8988T (cell line): ENCODE data around the gene SMARCA2.

Source experiments
- DNase-seq: peaks from one replicate; pipeline ENCODE4 v3.0.0; 2011

Gene SMARCA2

DNA sequence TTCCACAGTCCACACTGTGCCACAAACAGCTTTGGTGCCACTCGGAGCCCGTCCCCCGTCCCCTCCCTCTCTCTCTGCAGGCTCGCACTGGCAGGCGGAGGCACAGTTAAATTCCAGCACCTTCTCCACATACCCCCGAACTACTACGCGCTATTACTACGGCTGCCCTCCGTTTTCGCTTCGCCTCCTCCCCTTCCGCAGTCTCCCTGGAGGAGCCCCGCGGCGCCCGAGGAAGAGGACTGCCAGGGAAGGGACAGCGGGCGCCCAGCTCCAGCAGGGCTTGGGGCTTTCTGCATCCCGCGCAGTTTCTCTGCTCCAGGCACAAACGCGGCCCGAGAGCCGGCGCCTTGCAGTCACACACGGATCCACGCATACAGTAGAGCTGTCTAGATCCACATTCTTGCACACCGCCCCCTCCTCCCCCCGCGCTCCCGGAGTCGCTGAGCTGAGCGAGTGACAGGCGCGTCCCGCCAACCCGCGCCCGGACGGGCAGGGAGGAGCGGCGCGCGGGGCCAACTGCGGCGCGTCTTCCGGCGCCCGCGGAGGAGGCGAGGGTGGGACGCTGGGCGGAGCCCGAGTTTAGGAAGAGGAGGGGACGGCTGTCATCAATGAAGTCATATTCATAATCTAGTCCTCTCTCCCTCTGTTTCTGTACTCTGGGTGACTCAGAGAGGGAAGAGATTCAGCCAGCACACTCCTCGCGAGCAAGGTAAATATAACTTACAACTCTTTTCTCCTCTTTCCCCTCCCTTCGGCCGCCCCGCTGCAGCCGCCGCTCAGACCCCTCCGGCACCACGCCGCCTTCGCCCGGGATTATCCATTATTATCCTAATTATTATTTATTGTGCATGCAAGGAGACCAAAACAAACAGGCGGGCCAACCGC is at the start of gene SMARCA2:
TSS of gene SMARCA2 (plus strand) at position 652 of the 885 bp plus-strand sequence. CDS start 13,676 bp downstream, outside the sequence.
- peak; percentile 78 for DNase-seq

DNA sequence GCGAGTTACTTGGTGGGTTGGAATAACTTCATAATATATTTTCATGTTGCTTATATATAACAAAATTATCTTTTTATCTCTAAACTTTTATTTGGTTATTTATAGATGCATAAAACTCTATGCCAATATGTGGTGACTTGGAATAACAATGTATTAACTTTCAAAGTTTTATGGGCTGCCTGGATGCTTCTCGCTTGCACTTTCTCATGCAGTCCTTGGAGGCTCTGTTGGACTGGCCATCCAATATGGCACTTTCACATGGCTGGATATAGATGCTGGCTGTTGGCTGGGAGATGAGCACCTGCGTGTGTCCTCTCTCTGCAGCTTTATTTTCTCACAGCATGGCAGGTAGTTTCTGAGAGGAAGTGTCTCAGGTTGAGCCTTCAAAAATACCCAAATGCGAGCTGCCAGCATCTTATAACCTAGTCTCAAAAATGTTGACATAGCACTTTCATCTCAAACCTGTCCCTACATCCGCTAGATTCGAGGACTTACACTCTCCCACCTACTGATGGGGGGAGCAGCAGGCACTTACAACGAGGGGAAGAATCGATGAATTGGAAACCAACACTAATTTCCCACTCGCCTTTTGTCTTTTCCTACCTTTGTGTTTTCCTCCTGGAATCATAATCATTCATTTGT is 48.3 kb upstream of the SMARCA2 start:
- DNase-seq = no peak

GRCh38 chr9:1969160-1969559 is 46.0 kb upstream of the SMARCA2 start:
- DNase-seq = no peak

DNA sequence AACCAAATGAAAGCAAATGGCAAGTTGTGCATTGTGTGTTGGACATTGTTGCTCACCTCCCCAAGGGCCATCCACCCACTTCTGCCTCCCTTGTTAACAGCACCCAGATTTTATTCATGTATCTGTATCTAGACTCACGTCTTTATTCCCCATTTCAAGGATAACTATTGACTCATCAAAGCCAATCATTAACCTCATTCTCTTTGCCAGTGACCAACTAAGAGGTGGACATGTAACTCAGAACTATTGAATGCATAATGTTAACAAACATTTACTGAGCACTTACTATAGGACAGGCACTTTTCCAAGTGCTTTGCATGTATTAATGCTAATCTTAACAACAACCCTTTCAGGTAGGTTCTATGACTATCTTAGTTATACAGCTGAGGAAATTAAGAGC is 45.2 kb upstream of the SMARCA2 start:
- no peak for DNase-seq

- DNase-seq = no peak
Observed at GRCh38 chr9:1972672-1973071, 42.5 kb upstream of the SMARCA2 start.

- no peak for DNase-seq
Observed at GRCh38 chr9:1977026-1977425, 38.1 kb upstream of the SMARCA2 start.

DNA sequence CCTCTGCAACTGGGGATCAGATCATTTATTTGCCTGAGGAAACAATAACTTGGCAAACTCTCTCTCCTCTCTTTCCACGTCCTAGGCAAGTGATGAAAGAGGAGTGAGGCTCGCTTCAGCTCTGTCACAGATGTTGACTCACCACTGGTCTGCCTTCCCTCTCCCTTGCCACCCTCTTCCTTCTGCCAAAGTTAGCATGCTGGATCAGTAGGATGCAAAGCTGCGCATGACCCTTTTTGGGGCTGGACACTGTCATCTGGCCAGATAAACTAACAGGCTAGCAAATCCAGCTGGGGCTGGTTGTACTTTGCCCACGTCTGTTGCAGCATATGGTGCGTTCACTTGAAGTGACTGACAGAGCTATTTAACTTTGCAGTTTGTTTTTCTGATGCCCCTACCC is 36.2 kb upstream of the SMARCA2 start:
- no peak for DNase-seq

GRCh38 chr9:1979741-1980367 is 35.3 kb upstream of the SMARCA2 start:
- no peak for DNase-seq

- no peak for DNase-seq
Observed at GRCh38 chr9:1980387-1980786, 34.8 kb upstream of the SMARCA2 start.

GRCh38 chr9:1982074-1982473 is 33.1 kb upstream of the SMARCA2 start:
- DNase-seq = no peak

DNA sequence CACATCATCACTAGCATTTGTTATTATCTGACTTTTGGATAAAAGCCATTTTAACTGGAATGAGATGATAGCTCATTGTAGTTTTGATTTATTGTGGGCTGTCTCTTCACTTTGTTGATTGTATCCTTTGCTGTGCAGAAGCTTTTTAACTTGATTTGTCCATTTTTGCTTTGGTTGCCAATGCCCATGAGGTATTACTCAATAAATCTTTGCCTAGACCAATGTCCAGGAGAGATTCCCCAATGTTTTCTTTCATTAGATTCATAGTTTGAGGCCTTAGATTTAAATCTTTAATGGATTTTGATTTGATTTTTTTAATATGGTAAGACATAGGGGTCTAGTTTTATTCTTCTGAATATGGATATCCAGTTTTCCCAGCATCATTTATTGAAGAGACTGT is 28.8 kb upstream of the SMARCA2 start:
- DNase-seq = no peak

DNA sequence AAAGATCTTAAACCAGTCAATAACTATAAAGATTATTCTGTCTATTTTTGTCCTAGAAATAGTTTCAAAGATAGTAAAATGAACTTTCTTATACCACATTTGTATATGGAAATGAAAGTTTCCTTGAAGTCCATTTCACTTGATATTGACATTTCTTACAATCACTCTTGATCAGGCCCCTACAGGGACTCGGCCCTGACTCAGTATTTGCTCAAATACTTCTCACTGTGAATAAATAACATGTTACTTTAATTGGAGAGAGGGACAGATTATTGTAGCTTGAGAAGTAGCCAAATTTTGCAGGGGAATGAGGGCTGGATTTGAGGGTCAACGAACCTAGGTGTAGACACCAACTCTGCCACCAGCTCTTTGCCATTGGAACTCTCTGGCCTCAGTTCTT is 25.6 kb upstream of the SMARCA2 start:
- no peak for DNase-seq

DNA sequence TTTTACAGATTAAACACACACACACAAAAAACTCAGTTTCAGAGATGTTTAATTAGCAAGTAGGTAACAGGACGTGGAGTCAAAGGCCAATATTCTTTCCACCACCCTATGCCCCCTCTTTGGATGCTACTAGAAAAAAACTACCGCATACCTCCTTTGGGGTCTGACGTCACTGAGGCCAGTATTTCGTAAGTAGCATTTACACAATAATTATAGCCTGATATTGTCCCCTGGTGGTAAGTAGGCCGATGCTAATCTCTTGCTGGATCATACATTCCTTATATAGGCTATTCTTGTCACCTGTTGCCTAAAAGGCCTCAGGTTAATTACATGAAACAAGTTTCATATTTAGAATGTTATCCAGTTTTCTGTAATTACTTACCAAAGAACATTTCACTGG is 21.0 kb upstream of the SMARCA2 start:
- no peak for DNase-seq

DNA sequence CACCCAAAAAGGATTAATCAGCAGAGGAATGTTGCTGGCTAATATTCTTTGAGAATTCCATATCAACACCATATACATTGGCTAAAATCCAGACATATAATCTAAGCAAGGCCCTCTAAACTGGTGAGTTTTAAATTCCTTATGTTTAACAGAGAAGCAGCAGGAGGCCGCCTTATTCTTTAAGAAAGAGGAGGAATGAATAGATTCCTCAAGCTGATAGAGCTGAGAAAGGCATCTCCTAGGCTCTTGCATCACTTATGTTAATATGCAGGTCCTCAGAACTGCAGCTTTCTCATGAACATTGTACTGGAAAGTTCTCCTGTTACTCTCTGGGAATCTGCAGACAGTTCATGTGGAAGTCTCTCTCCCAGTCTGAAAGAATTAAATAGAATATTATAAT is 20.1 kb upstream of the SMARCA2 start:
- DNase-seq = no peak

GRCh38 chr9:1996156-1996555 is 19.0 kb upstream of the SMARCA2 start:
- no peak for DNase-seq

- no peak for DNase-seq
Observed at GRCh38 chr9:1997646-1998045, 17.5 kb upstream of the SMARCA2 start.

- DNase-seq = no peak
Observed at GRCh38 chr9:1998111-1998510, 17.0 kb upstream of the SMARCA2 start.

DNA sequence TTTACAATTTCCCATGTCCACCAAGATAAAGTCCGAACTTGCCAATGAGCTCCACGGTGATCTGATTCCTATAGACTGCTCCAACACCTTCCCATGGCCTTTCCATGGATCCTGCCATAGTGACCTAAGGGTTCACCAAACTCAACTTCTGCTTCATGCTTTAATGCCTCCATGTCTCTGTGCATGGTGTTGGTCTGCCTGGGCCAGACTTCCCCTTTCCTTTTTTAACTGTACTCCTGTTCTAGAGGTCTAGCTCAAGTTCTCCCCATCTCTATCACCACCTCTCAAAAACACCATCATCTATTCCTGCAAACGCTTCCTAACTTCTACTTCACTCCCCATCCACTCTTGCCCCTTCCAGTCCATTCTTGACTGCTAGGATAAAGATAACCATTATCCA is 14.8 kb upstream of the SMARCA2 start:
- no peak for DNase-seq

DNA sequence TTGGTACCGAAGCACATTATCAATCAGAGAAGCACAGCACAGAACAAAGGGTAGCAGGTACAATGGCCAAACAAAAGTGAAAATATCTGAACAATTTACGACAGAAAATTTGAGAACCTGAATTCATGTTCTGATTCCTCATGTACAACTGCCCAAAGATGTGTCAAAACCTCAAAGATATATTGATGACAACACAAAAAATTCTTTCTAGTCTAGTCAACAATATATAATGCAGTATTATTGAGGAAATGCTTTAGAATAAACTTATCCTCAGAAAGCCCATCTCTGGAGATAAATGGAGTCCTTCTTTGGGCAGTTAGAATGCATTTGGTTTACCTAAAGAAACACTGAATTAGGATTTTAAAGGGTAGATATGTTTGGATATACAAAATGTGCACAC is 6.8 kb upstream of the SMARCA2 start:
- DNase-seq = no peak

DNA sequence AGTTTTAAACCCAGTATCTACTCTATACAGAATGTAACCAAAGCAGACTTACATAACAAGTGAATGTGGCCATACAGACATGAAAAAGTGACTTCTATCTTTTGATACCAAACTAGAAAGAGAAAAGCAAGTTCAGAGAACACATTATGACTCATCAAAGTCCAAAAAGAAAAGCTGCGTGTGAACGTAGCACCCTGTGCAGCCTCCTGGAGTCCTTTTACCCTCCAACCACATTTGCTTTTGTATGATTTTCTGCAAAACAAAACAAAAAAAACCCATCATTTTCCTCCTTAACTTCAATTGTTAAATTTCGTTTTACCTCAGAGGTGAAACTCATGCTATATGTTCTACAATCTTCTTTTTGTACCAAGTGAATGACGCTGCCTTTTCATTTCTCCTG is 2.8 kb upstream of the SMARCA2 start:
- DNase-seq = no peak

- no peak for DNase-seq
Observed at GRCh38 chr9:2013743-2014475, 1.2 kb upstream of the SMARCA2 start.

DNA sequence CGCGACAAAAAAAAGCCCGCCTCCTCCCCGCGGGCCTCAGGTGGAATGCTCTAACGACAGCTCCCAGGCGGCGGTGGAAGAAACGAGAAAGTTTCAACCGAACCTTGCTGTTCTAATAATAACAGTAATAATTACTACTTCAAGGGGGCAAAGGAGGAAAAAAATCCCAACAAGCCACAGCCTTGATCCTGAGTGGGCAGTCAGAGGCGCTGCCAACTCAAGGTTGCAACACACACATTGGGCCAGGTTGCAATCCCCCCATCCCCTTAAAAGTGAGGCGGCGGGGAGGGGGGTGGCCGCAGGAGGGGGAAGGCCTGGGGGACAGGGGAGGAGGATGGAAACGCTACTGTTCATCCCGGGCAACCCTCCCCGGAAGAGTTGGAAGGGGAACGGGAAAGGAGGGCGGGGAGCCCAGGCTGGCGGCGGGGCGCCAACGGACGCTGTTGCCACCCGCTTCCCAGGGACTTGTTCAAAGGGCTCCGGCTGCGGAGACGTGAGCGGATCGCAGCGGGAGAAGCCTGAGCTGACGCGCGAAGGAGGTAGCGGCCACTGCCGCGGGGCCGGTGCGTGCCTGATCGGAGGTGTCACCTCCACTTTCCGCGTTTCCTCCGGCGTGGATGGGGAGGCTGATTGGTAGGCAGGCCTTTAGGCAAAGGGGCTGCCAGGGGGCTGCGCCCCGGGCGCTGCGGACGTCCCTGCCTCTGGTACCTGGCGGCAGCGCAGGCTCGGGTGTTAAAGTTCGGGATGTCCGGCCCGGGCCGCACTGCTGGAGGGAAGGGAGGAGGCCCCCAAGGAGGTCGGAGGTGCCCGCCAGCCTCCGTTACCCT is 647 bp downstream of the SMARCA2 start:
- DNase-seq = peak; percentile 21
